Central memory CD8-positive, alpha-beta T cell (primary cell): ENCODE results near the gene RIMBP2.

Experiments used
- ATAC-seq: fragments of 150-1000 bp; cut with Tn5 transposase; replicated peaks from 2 replicates; pipeline ENCODE4 v1.10.0; 2022; ENCODE audit warnings: mild to moderate bottlenecking, moderate FRiP score, moderate number of reproducible peaks; ENCODE audit not compliant: poor library complexity, severe bottlenecking; ENCODE audit errors: extremely low read depth
- DNase-seq, 2 donors: peaks; one replicate each; pipeline ENCODE4 v3.0.0; 2021; ENCODE audit warnings: low spot score in 2 of 2
- H3K27ac Mint-ChIP-seq: one replicate; pipeline ENCODE4 v1.8.0; 2022; ENCODE audit warnings: low read depth, mild to moderate bottlenecking, moderate library complexity, mixed read lengths
- H3K27me3 Mint-ChIP-seq: one replicate; pipeline ENCODE4 v1.8.0; 2022; ENCODE audit warnings: mixed read lengths
- H3K36me3 Mint-ChIP-seq: one replicate; pipeline ENCODE4 v1.8.0; 2022; ENCODE audit warnings: mild to moderate bottlenecking, moderate library complexity, mixed read lengths; ENCODE audit not compliant: insufficient read depth
- H3K4me1 Mint-ChIP-seq: one replicate; pipeline ENCODE4 v1.8.0; 2022; ENCODE audit warnings: mixed read lengths
- H3K4me3 Mint-ChIP-seq: one replicate; pipeline ENCODE4 v1.8.0; 2022; ENCODE audit warnings: mild to moderate bottlenecking, moderate library complexity, mixed read lengths
- H3K9me3 Mint-ChIP-seq: one replicate; pipeline ENCODE4 v1.8.0; 2022; ENCODE audit warnings: mixed read lengths

RIMBP2 gene

DNA sequence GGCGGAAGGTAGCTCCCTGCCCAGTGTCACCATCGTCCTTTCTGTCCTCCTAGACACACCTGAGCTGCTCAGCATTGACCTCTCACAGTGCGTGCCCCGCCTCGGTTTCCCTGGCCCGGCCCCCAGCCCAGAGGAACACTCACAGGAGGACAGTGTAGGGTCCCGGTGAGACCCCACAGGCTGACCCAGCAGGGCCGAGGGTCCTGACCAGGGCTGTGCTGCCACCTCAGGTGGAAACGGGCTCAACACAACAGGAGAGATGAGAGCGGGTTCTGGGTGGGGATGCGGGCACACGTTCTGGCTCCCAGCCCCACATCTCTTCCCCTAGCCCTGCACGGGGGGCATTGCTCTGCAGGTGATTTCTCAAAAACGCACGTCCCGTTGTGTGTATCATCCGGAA, 280.3 kb downstream of the RIMBP2 start:
- no peak for ATAC-seq
- no peak overlapping the region for H3K4me3 Mint-ChIP-seq
- DNase-seq: no peak
- H3K27ac Mint-ChIP-seq: no peak overlapping the region
- H3K4me1 Mint-ChIP-seq: no peaks in the 10 kb centered on the region
- H3K27me3 Mint-ChIP-seq: no peaks in the 10 kb centered on the region
- peaks cover 2% of the 10 kb centered on the region for H3K36me3 Mint-ChIP-seq
- no peaks in the 10 kb centered on the region for H3K9me3 Mint-ChIP-seq

GRCh38 chr12:130435331-130435730, 280.8 kb downstream of the RIMBP2 start:
- Mint-ChIP-seq H3K9me3 (no peaks in the 10 kb centered on the region), H3K4me1 (no peaks in the 10 kb centered on the region), H3K27ac (no peak overlapping the region), H3K4me3 (no peak overlapping the region), H3K27me3 (no peaks in the 10 kb centered on the region), H3K36me3 (peaks cover under 1% of the 10 kb centered on the region)
- ATAC-seq (no peak), DNase-seq (no peak)

DNA sequence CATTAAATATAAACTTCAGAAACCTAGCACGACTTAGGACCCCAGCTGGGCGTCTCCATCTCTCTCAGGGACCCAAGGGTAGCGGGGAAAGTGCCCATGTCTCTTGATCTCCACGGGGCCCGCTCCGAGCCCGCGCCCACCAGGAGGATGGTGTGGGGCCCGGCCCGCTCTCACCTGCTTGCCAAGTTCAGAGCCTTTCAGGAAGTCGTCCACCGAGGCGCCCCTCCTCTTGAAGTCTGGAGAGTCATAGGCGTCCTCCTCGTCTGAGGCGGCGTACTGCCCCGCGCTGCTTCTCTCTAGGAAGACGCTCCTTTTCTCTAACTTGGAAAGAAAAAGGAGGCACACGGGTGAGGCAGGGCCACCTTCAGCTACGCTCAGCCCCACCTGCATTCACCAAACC, 281.5 kb downstream of the RIMBP2 start:
- no peak for DNase-seq
- H3K4me1 Mint-ChIP-seq: no peaks in the 10 kb centered on the region
- no peaks in the 10 kb centered on the region for H3K9me3 Mint-ChIP-seq
- no peak overlapping the region for H3K27ac Mint-ChIP-seq
- ATAC-seq: no peak
- no peaks in the 10 kb centered on the region for H3K36me3 Mint-ChIP-seq
- no peak overlapping the region for H3K4me3 Mint-ChIP-seq
- H3K27me3 Mint-ChIP-seq: no peaks in the 10 kb centered on the region

- Mint-ChIP-seq H3K27me3 (no peaks in the 10 kb centered on the region), H3K36me3 (no peaks in the 10 kb centered on the region), H3K27ac (no peak overlapping the region), H3K4me3 (no peak overlapping the region), H3K9me3 (no peaks in the 10 kb centered on the region), H3K4me1 (no peaks in the 10 kb centered on the region)
- DNase-seq: no peak
- ATAC-seq: no peak
Observed at GRCh38 chr12:130433834-130434233, 282.3 kb downstream of the RIMBP2 start.

DNA sequence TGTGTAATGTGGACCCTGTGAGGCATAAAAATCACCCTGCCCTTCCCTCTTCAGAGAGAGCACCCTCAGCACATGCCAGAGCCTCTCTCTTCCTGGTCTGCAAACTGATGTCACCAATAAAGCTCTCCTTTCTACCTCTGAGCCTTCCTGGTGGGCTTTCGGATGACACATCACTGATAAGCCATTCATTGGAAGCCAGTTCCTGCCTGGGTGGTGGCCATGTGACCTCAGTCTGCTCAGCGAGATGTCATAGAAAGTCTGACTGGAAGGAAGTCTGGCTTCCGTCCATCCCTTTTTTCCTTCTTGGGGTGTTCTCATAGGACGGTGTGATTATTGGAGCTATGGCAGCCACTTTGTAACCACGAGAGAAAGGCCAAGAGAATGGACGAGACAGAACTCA, 282.7 kb downstream of the RIMBP2 start:
- no peaks in the 10 kb centered on the region for H3K36me3 Mint-ChIP-seq
- H3K9me3 Mint-ChIP-seq: no peaks in the 10 kb centered on the region
- no peak overlapping the region for H3K4me3 Mint-ChIP-seq
- H3K4me1 Mint-ChIP-seq: no peaks in the 10 kb centered on the region
- DNase-seq: no peak
- ATAC-seq: no peak
- H3K27me3 Mint-ChIP-seq: no peaks in the 10 kb centered on the region
- no peak overlapping the region for H3K27ac Mint-ChIP-seq

DNA sequence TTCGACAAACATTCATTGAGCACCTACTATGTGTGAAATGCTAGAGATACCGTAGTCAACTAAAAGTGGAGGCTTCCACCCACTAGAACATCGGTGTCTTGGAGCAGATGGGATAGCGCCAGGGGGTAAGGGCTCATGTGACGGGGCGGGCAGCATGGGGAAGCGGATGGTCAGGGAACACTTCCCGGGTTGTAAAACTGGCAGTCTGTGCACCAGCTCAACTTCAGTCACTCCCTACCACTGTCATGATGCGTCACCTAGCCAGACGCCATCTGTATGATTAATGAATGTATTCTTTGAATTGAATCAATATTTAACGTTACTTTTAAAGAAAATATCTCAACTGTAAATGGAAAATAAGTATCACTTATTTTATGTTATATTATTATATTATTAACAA, 284.9 kb downstream of the RIMBP2 start:
- Mint-ChIP-seq H3K27me3 (no peaks in the 10 kb centered on the region), H3K27ac (no peak overlapping the region), H3K36me3 (no peaks in the 10 kb centered on the region), H3K4me3 (no peak overlapping the region), H3K4me1 (no peaks in the 10 kb centered on the region), H3K9me3 (no peaks in the 10 kb centered on the region)
- ATAC-seq: no peak
- no peak for DNase-seq

DNA sequence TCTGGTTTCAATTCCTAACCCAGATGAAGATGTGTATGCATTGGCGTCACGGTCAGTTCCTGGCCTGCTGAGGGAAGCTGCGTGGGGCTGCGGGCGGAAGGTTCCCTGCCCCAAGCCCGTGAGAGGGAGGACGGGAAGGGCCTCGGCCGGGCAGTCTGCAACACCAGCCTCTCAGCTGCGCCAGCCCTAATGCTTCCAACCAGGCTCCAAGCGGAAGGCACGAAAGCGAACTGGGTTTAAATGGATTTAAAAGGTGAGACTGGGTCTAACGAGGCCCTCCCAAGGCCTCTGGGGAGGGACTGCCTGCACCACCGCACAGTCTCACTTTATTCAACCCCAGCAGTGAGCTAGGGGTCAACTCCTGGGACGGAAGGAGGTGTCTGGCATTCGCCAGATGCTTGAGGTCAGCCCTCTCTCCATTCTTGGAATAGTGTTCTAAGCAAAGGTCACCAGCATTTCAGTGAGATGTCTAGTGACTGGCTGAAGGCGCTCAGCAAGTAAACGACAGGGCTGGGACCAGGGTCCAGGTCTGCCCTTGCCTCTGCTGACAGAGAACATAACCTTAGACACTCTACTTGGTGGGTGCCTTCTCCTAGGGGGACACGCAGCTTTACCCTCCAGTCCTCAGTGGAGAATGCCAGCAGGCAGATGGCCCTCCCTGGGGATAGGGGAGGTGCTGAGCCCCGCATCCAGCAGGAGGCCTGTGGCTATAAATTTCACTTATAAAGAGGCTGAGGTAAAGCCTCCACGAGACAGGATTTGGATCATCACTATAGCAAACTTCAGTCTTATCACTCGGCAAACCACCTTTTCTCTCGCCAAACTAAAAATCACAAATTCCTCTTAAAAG, 286.2 kb downstream of the RIMBP2 start:
- H3K9me3 Mint-ChIP-seq: no peaks in the 10 kb centered on the region
- no peak overlapping the region for H3K4me3 Mint-ChIP-seq
- no peaks in the 10 kb centered on the region for H3K36me3 Mint-ChIP-seq
- H3K27me3 Mint-ChIP-seq: no peaks in the 10 kb centered on the region
- ATAC-seq (no peak), DNase-seq (no peak)
- no peak overlapping the region for H3K27ac Mint-ChIP-seq
- no peaks in the 10 kb centered on the region for H3K4me1 Mint-ChIP-seq

- DNase-seq: no peak
- Mint-ChIP-seq H3K27me3 (no peaks in the 10 kb centered on the region), H3K27ac (no peak overlapping the region), H3K36me3 (no peaks in the 10 kb centered on the region), H3K4me1 (no peaks in the 10 kb centered on the region), H3K9me3 (no peaks in the 10 kb centered on the region), H3K4me3 (no peak overlapping the region)
- ATAC-seq: no peak
Observed at GRCh38 chr12:130428116-130428515, 288.0 kb downstream of the RIMBP2 start.

DNA sequence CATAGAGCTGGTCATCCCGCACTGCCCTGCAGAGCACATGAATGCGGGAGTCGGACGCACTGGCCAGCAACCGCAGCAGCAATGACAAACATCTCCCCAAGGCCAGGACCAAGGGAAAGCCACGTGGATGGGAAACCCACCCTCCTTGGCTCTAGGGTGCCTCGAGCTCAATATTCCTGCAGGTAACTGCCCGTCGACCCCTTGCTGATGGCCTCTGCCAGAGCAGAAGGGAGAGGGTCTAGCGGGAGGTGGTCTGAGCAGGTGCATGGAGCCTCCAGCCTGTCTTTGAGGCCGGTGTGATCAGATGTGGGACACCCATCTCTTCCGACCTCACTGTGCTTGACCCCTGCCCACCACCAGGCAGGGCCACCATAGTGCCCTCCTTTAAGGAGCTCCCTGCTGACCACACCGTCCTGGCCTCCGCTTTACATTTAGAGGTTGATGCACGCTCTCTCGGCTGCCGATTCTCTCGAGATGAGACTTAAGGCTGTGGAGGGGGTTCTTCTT, 288.7 kb downstream of the RIMBP2 start:
- Mint-ChIP-seq H3K9me3 (no peaks in the 10 kb centered on the region), H3K4me1 (no peaks in the 10 kb centered on the region), H3K4me3 (no peak overlapping the region)

DNA sequence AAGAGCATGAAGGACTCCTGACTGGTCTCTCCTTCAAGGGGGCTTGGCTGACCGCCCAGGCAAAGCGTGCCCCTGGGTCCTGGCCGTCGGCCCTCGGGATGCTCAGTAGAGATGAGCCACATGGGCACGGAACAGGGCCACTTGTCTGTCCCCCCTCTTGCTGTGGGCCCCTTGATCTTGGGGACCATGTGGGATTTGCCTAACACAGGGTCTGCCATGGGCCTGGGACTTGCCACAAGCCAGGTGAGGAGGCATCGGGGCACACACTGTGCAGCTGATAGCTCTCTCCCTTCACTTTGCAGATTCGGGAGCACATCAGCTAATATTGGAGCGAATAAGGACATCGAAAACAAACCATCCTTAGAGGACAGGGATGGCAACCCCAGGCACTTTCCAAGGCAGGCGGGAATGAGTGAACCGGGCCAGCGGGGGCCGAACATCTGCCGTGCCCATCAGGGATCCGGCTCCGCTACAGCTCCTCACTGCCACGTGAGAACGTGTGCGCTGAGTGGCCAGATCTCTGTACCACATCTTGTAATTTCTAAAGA, 290.3 kb downstream of the RIMBP2 start:
- Mint-ChIP-seq H3K36me3 (peaks cover under 1% of the 10 kb centered on the region), H3K27ac (no peak overlapping the region), H3K4me3 (no peak overlapping the region), H3K9me3 (no peaks in the 10 kb centered on the region), H3K27me3 (no peaks in the 10 kb centered on the region), H3K4me1 (no peaks in the 10 kb centered on the region)
- ATAC-seq (no peak), DNase-seq (no peak)

More for the DNA sequence above, 288.7 kb downstream of the RIMBP2 start:
- H3K27me3 Mint-ChIP-seq: no peaks in the 10 kb centered on the region
- H3K27ac Mint-ChIP-seq: no peak overlapping the region
- no peaks in the 10 kb centered on the region for H3K36me3 Mint-ChIP-seq
- ATAC-seq: no peak
- no peak for DNase-seq

DNA sequence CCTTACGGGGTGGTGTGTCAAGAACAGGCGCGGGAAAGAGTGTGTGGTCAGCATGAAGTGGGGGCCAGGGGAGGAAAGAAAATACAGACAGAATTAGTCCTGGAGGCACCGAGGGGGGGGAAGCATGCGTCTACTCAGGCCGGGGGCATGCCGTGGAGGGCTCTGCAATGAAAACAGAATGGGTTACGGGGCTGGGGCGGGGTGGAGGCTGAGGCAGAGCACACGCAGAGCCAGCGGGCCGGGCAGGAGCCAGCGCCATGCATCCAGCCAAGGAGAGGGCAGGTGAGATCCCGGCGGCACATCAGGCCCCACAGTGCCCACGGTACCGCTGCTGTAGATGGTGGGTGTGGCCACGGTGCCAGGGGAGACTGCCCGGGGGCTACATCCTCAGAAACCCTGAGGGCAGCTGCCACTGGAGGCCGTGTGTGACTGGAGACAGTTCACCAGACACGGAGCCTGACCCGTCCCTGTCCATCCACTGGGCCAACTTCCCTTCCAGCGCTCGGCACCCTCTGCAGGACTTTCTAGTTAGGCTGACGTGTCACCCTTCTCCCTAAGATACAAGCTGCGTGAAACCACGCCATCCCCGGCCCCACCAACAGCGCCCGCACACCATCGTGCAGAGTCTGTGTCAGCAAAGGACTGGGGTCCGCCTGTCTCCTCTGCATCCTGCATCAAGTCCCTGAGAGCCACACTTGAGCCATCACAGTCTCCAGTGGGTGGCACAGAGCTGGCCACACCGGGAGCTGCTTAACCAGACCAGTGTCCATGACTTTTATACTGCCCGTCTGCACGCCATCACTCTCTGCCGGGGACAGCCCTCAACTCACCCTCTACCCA, 291.0 kb downstream of the RIMBP2 start:
- no peak overlapping the region for H3K4me3 Mint-ChIP-seq
- H3K27ac Mint-ChIP-seq: no peak overlapping the region
- ATAC-seq (no peak), DNase-seq (no peak)
- H3K4me1 Mint-ChIP-seq: no peaks in the 10 kb centered on the region
- no peaks in the 10 kb centered on the region for H3K27me3 Mint-ChIP-seq
- no peaks in the 10 kb centered on the region for H3K9me3 Mint-ChIP-seq
- peaks cover 1% of the 10 kb centered on the region for H3K36me3 Mint-ChIP-seq

DNA sequence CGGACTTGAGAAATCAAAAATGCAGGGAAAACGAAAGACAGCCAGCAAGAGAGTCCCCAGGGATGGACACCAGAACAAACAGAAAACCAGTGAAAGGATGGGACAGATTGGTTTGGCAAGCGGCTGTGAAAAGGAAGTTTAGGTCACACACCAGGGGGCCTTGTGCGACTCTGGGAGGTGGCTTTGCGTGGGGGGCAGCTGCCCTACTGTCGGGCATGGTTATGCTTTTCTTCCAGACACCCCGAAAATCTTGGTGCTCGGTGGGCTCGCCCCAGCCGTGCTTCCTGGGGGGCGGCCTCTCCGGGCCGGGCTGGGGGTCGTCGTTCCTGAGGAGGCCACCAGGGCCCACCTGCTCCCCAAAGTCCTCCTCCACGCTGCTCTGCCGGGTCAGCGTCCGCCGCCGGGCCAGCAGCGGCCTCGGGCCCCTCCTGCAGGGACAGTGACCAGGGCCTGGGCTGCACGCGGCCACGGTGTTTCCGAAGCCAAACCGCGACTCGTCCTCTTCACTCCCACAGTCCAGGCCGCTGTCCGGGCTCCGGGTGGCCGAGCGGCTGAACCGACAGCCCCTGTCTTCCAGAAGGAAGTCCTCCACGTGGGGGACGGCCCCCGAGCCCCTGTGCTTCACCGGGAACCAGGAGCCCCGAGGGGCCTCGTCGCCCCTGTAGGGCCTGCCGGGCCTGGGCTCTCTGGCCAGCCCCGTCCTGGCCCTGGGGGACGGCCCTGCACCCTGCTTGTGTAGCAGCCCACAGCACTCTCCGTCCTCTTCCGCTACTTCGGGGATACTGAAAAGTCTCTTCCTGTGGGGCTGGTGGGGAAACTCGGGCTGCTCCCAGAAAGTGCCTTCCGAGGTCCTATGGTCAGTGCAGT, 291.9 kb downstream of the RIMBP2 start:
- Mint-ChIP-seq H3K36me3 (peaks cover 1% of the 10 kb centered on the region), H3K27me3 (no peaks in the 10 kb centered on the region), H3K9me3 (no peaks in the 10 kb centered on the region), H3K4me1 (no peaks in the 10 kb centered on the region), H3K27ac (no peak overlapping the region), H3K4me3 (no peak overlapping the region)
- DNase-seq (no peak), ATAC-seq (no peak)
